NCI-H2196 treated with DMSO at 0.1 percent for 48 hours (cell line): ENCODE results near the gene BRF1.
"Not testable (repeated sequence)": the region's sequence is repeated elsewhere in the genome, so short reads cannot be mapped to it uniquely, and the experiment has no call there.

Source experiments
- DNase-seq: peaks from one replicate; lab custom pipeline; 2025; ENCODE audit not compliant: unreplicated experiment; lab: John Stamatoyannopoulos, UW

The BRF1 gene

DNA sequence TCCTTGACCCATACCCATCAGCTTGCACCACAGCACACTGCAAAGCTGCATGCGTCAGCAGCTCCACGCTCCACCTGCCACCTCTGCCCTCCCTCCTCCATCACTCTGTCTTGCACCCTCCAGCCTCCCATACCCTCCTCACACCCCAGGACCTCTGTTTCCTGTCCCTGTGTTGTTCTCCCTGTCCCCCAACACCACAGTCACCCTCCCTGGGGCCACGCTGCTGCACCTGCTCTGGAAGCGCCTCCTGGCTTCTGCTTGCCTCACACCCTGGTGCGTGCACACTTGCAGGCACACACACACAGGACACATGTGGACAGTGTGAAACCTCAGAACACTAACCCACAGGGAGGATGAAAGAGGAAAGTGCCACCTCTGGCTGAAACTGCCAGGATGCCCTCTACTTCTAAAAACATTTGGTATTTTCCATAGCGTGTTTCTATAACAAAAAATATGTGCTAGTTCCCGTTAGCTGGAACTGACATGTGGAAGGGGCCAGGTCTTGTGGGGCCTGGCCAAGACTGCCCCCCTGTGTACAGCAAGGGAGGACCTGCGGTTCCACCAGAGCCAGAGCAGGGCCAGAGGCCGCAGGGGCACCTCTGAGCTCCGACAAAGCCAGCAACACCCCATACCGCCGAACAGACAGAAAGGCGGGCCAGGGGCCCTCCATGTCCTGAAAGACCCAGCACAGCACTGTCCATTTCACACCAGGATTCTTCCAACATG lies 10.0 kb downstream of the BRF1 start:
- DNase-seq = no peak

DNA sequence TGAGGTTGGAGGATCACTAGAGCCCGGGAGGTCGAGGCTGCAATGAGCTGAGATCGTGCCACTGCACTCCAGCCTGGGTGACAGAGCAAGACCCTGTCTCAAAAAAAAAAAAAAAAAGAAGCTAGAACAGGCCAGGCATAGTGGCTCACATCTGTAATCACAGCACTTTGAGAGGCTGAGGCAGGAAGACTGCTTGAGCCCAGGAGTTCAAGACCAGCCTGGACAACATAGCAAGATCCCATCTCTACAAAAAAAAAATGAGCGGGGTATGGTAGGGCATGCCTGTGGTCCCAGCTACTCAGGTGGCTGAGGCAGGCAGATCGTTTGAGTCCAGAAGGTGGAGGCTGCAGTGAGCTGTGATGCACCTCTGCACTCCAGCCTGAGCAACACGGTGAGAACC lies 11.9 kb downstream of the BRF1 start:
- DNase-seq = not testable (repeated sequence)

DNA sequence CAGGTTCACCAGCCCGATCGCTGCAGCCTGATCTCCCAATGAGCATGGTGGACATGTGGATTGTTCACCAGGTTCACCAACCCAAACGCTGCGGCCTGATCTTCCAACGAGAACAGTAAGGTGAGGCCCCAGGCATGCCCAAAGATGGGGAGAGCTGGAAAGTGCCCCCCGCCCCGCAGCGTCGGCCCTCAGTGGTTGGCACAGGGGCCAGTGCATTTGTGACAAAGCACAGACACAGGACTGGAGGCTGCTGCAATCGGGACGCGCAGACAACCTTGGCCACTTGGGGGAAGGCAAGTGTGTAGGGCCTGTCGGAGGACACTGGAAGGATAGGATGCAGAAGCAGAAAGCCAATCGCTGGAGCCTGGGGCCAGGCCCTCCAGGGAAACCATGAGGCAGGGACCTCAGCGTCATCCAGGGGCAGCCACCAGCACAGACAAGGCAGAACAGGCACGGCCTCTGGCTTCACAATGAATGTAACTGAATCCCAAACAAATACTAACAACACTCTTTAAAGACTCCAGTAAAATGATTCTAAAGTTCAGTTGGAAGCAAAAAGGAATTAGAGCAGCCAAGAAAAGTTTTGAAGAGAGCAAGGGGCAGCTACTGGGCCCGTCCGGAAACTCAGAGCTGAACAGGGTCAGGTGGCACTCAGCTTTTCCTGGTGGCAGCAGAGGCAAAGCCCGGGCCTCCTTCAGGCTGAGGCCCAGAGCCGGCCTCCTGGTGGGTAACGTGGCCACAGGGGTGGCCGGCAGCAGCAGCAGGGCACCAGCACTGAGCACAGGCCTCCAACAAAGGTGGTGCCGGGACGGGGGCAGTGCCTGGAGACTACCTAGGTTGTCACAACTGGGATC lies 13.3 kb downstream of the BRF1 start:
- no peak for DNase-seq

DNA sequence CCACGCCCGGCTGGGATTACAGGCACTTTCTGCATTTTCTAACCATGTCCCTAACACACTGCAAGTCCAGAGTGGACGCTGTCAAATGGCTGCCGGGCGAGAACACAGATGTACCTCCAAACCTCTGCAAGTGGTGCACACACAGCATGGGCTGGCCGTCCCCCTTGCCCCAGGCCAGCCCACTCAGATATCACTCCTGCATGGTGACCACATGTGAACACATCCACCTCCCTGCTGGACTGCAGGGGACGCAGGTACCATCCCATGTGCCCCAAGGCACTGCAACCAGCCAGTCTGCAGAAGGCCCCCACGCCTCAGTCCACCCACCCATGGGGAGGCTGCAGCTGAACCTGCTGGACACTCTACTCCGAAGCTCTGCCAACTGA lies 14.0 kb downstream of the BRF1 start:
- DNase-seq = no peak

DNA sequence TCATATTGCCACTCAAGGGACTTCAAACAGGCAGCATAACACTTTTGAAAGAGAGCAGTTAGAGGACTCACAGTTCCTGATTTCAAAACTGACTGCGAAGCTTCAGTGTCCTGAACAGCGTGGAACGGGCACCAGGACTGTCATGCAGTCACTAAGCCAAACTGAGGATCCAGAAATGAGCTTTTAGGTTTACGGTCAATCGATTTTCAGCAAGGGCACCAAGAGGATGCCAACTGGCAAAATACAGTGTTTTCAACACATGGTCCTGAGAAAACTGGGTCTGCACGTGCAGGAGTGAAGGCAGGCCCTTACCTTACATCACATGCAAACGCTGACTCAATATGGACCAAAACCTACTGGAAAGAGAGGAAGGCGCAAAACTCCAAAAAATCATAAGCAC lies 15.6 kb downstream of the BRF1 start:
- no peak for DNase-seq

DNA sequence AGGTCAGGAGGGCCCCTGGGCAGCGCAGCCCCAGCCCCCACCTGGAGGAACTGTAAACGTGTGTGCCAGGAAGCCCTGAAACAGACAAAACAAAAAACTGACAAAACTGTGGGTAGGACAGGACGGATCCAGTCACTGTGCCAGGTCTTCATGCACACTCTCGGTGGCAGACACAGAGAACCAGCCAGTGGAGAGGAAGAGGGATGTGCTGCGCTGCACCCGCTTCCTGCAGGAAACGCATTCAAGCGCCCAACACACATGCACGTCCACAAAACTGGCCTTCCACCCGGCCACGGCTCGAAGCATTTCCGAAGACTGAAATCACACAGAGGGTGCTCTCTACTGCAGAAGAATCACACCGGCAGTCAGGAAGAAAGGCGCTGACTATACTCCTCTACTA lies 16.9 kb downstream of the BRF1 start:
- DNase-seq = no peak

DNA sequence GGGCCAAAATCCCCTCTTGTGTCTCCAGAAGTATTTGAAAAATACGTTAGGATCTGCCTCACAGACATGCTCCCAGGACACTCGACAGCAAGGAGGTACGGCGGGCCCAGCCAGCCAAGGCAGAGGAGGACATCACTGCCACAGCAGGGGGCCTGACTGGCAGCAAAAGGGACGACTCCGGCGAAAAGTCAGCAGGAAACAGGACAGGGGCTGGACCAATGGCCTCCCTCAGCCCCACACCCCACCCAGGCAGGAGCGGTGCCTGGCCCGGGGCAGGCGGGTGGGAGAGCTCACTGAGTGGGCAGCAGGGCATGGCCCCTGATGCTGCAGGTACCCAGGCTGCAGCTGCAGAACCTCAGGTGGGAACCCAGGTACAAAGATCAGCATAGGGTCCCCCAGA lies 17.8 kb downstream of the BRF1 start:
- no peak for DNase-seq

DNA sequence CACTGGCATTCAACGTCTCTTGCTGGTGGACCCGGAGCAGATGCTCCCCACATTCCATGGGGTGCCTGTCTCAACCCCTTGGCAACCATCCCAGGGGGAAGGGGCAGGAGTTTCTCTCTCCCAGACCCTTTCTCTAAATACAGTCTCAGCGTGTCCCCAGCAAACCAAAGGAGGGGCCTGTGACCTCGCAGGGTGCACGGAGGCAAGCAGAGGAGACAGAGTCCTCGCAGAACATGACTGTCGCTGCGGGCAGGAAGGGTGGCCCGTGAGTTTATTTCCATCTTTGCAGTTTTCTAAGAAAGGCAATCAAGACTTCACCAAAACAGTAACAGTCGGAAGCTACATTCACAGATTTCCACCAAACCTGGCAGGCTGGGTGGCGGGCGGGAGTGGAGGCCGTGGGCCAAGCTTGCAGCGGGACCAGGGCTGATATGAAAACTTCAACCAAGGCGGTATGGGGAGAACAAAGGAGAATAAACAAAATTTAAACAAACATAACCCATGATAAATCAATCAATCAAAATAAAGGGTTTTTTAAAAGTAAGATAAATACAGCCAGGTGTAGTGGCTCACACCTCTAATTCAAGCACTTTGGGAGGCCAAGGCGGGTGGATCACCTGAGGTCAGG lies 18.6 kb downstream of the BRF1 start:
- DNase-seq = no peak

DNA sequence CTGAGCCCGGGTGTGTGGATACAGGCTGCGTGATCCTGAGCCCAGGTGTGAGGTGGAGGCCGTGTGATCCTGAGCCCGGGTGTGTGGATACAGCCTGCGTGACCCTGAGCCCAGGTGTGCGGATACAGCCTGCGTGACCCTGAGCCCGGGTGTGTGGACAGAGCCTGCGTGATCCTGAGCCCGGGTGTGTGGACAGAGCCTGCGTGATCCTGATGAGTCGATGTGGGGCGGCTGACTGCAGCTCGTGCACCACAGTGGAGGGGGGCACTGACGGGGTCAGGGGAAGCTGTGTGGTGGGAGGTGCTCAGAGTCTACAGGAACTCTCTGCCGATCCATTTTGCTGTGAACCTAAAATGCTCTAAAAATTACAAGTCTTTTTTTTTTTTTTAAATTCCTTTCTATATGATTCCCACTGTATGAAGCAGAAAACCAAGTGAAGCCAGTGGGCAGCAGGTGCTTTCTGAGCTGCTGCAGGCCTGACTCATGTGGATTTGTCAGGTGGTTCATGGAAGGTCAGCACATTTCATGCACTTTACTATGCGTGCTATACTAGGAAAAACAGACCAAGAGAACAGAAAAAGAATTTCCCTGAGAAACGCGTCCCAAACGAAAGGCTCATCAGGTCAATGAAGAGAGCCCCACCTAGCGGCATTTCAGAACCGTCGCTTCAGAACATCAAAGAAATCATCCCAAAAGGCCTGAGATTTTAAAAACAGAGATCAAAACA lies 19.3 kb downstream of the BRF1 start:
- no peak for DNase-seq

DNA sequence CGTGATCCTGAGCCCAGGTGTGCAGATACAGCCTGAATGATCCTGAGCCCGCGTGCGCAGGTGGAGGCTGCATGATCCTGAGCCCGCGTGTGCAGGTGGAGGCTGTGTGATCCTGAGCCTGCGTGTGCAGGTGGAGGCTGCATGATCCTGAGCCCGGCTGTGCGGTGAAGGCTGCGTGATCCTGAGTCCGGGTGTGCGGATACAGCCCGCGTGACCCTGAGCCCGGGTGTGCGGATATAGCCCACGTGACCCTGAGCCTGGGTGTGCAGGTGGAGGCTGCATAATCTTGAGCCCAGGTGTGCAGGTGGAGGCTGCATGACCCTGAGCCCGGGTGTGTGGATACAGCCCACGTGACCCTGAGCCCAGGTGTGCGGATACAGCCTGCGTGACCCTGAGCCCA lies 20.3 kb downstream of the BRF1 start:
- no peak for DNase-seq

DNA sequence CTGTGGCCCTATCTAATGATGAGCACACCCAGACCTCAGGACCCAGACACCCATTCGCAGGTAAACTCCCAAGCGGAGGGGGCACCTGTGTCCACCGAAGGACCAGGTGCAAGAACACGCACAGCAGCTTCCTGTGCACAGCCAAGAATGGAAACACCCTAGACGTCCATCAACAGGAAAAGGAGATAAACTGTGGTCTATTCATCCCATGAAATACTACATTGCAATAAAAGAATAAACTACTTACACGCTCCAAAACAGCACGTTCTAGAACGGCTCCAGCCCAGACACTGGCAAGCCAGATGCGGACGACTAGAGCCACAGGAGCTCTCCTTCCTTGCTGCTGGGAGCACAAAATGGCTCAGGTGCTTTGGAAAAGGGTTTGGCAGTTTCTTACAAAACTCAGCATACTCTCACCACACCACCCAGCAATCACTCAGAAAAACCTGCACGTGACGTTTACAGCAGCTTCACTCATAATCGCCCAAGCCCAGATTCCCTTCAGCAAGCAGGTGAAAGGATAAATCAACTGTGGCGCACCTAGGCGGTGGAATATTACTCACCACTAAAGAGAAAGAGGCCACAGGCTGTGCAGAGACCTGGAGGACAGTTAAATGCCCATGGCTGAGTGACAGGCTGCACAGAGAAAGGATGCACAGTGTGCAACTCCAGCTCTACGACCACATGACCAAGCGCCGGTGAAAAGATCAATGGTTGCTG lies 21.0 kb downstream of the BRF1 start:
- DNase-seq = no peak

DNA sequence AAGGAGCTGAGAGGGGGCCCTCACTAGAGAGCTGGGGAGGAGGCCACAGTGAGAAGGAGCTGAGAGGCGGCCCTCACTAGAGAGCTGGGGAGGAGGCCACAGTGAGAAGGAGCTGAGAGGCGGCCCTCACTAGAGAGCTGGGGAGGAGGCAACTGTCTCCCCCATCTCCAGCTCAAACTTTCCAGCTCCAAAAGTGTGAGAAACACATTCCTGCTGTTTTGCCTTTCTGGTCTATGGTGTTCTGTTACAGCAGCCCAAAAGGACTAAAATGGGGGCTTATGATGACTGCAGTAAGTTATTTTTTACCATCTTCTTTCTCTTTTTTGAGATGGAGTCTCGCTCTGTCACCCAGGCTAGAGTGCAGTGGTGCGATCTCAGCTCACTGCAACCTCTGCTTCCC lies 23.4 kb downstream of the BRF1 start:
- not testable (repeated sequence) for DNase-seq

DNA sequence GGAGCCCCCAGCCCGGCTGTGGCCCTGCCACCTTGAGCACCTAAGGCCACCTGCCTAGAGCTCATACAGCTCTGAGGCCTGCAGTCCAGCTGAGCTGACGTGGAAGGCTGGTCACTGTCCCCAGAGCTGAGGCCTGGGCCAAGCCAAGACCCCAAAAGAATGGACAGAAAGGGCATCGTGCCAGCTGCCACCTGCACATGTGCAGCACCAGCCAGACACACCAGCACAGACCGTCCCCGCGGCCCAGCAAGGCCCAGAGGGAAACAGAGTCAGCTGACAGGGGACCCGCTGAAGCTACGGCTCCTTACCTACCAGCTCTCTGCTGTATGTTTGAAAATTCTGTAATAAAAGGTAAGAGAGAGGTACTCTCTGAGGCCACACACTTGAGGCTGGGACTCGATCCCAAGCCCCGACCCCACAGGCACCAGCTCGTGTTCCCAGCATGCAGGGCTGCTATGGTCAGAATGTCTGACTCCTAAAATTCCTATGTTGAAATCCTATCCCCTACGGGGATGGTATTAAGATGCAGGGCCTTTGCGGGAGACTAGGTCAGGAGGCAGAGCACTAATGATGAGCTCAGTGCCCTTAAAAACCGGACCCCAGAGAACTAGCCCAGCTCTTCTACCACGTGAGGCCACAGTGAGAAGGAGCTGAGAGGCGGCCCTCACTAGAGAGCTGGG lies 25.4 kb downstream of the BRF1 start:
- DNase-seq = no peak

DNA sequence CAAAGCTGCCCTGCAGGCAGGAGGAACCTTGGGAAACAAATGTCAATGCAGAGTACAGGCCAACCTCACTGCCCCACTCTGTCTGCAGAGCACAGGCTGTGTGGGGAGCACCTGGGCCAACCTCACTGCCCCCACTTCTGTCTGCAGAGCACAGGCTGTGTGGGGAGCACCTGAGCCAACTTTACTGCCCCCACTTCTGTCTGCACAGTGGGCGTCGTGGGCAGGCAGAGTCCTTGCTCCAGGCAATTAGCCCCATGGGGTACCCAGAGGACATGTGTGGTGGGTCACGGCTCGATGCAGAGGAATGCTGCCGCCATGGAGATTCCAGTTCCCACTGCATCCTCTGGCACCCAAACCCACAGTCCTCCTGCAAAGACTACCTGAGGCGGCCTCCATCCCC lies 26.2 kb downstream of the BRF1 start:
- DNase-seq = no peak

DNA sequence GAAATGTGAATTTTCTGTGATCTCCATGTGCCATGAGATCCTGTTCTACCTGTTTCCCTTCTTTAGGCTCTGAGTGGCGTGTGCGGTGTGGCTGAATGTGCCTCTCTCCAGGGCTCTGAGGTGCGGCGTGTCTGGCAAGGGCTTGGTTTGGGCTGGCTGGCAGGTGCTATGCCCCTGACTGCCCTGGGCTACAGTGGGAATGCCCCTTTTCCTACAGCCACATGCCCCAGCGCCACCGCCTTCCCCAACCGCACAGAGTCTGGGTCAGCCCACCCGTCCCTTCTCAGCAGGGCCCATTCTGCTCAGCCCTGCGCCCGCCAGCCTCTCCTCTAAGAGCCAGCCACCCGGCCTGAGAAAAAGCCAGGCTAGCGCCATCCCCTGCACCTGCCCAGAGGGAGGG lies 27.7 kb downstream of the BRF1 start:
- DNase-seq = no peak

DNA sequence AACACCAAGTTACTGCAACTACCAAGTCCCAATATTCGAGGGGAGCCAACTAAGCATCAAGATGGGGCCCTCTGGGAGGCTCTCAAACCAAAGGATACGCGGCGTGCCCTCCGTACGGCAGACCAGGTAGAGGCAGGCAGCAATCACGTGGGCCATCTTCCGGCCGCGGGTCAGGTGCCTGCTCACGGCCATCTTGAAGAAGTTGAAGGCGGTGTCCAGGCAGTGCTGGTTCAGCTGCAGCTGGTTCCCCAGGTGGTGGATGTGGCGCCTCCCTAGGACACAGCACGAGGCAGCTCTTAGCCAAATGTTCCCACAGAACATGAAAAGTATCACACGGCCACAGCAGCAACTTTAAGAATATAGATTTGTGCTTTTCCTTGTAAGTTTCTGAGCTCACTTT lies 28.2 kb downstream of the BRF1 start:
- DNase-seq = no peak

DNA sequence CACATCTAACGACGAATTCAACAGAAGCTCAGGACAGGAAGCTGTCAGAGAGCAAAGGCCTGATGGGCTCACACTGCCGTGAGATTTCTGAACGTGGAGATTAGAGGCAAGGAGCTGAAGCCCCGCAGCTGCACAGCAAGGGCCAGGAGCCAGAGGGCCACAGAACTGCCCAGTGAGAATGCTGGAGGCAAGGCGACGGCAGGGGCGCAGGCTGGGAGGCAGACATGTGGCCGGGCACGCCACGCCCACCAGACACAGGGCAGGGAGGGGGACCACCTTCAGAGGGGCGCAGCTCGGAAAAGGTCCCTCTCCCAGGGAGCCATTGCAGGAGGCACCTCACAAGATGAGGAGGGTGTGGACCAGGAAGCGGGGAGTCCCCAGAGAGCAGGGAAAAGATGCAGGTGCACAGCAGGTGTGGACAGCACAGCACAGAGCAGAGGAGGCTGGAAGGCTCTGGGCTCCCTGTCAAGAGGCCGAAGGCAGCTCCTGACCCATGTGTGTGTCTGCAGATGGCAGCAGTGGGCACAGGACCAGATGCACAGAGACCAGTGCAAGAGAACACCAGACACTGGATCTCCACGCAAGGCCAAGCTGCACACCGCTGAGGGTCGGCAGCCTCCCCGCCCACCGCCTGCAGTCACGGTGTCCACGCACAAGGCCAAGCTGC lies 29.4 kb downstream of the BRF1 start:
- no peak for DNase-seq

DNA sequence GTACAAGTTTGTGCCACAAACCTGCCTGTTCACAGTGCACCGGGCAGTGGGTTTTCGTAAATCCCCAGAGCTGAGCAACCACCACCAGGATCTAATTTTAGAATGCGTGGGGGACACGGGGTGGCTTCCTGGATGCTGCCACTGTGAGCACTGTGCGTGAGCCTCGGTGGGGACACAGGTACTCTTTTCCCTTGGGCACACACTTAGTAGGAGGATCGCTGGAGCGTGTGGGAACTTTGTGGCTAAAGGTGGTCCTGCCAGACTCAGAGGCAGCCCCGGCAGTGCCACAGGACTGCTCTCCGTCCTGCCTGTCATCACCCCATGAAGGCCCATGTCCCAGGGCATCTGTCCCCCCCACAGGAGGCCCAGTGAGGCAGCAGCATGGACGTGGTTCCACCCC lies 31.4 kb downstream of the BRF1 start:
- no peak for DNase-seq

DNA sequence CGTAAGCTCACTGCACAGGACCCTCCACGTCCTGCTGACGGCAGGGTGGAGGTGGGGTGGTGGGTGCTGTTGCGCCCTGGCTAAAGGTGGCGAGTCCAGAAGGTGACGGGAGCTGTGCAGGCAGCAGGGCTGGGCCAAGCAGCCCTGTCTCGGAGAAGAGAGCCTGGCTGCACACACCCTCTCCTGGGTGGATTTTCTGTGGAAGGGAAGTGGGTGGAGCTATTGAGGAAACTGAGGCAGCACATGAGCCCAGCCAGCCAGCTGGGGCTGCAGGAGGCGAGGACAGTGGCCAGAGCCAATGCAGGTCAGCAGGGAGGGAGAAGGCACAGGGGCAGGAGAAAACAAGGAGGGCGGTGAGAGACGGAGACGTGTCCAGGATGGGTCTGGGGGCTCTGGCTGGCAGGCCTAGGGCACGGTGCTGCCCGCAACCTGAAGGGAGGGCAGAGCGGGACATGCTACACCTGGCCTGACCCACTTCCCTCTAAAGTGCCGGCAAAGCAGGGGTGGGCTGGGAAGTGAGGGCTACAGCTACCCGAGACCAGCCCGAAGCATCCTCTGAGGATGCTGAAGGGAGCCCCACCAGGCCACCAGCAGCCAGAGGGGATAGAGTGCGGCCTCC lies 32.0 kb downstream of the BRF1 start:
- no peak for DNase-seq
